CD8-positive, alpha-beta memory T cell (primary cell): Measurements from ENCODE around the gene TRMT1. TPM values are rescaled to one million over a fixed set of nuclear protein-coding genes. Genes with fewer than 3 reads are reported as not detected.

Experiments
- CTCF ChIA-PET: fragments of 350-600 bp; sonication (Branson Sonifier 250); formaldehyde crosslinking; loops from one replicate; lab custom pipeline; 2021; ENCODE audit warnings: antibody characterized with exemption; lab: Charles Lee
- POLR2A ChIA-PET: fragments of 350-600 bp; sonication (Branson Sonifier 250); formaldehyde crosslinking; loops from one replicate; lab custom pipeline; 2021; ENCODE audit warnings: antibody characterized with exemption; lab: Charles Lee
- DNase-seq, 5 donors: peaks; one replicate each; pipeline versions ENCODE4 v3.0.0 to v3.0.0-alpha.2; 2020 to 2022; ENCODE audit warnings: mixed read lengths in 1 of 5
- H3K27ac ChIP-seq: one replicate; pipeline ENCODE4 v1.7.0; 2013; ENCODE audit warnings: low read depth, mild to moderate bottlenecking, low read length, moderate library complexity
- H3K27me3 ChIP-seq: 2 replicates; pipeline ENCODE4 v1.7.0; 2013; ENCODE audit warnings: low read length, mild to moderate bottlenecking; ENCODE audit not compliant: insufficient read depth, poor library complexity, severe bottlenecking
- H3K36me3 ChIP-seq: 2 replicates; pipeline ENCODE4 v1.7.0; 2013; ENCODE audit warnings: mild to moderate bottlenecking, low read length, moderate library complexity; ENCODE audit not compliant: insufficient read depth
- H3K4me1 ChIP-seq: 2 replicates; pipeline ENCODE4 v1.7.0; 2013; ENCODE audit warnings: mild to moderate bottlenecking, low read length, moderate library complexity; ENCODE audit not compliant: insufficient read depth
- H3K4me3 ChIP-seq: 2 replicates; pipeline ENCODE4 v1.7.0; 2013; ENCODE audit warnings: mild to moderate bottlenecking, low read length
- H3K9me3 ChIP-seq: 2 replicates; pipeline ENCODE4 v1.7.0; 2013; ENCODE audit warnings: mild to moderate bottlenecking, low read length
- H3K27ac Mint-ChIP-seq, 8 donors: one replicate each; pipeline ENCODE4 v1.8.0; 2020 to 2021; ENCODE audit warnings: mixed read lengths in 8 of 8, mild to moderate bottlenecking in 6 of 8, inconsistent platforms in 3 of 8, moderate library complexity in 3 of 8
- H3K27me3 Mint-ChIP-seq, 2 donors: one replicate each; pipeline ENCODE4 v1.8.0; 2020 to 2021; ENCODE audit warnings: mixed read lengths in 2 of 2, mild to moderate bottlenecking in 1 of 2, moderate library complexity in 1 of 2
- H3K36me3 Mint-ChIP-seq, 3 donors: one replicate each; pipeline ENCODE4 v1.8.0; 2020 to 2021; ENCODE audit warnings: mixed read lengths in 3 of 3, inconsistent platforms in 1 of 3, mild to moderate bottlenecking in 1 of 3
- H3K4me1 Mint-ChIP-seq, 3 donors: one replicate each; pipeline ENCODE4 v1.8.0; 2020 to 2021; ENCODE audit warnings: mixed read lengths in 3 of 3, inconsistent platforms in 1 of 3, mild to moderate bottlenecking in 1 of 3
- H3K4me3 Mint-ChIP-seq, 7 donors: one replicate each; pipeline ENCODE4 v1.8.0; 2020 to 2021; ENCODE audit warnings: mixed read lengths in 7 of 7, mild to moderate bottlenecking in 6 of 7, moderate library complexity in 4 of 7, inconsistent platforms in 2 of 7
- H3K9me3 Mint-ChIP-seq, 5 donors: one replicate each; pipeline ENCODE4 v1.8.0; 2020 to 2022; ENCODE audit warnings: mixed read lengths in 5 of 5, mild to moderate bottlenecking in 3 of 5, moderate library complexity in 2 of 5, inconsistent platforms in 1 of 5
- polyA plus RNA-seq: library from polyadenylated mRNA; unstranded; fragments of 300-500 nt; fragmentation: Illumina TruSeq; gene quantifications from one replicate; pipeline ENCODE4 v1.2.3, GENCODE V29; 2021
- total RNA-seq, 2 experiments: library from RNA; stranded (reverse); gene quantifications; one replicate each; pipeline ENCODE4 v1.2.3, GENCODE V29; 2021

TRMT1 gene
- total and polyA plus RNA-seq, 3 experiments from 2014 or later, result 18.2 to 138 (median 138) TPM

DNA sequence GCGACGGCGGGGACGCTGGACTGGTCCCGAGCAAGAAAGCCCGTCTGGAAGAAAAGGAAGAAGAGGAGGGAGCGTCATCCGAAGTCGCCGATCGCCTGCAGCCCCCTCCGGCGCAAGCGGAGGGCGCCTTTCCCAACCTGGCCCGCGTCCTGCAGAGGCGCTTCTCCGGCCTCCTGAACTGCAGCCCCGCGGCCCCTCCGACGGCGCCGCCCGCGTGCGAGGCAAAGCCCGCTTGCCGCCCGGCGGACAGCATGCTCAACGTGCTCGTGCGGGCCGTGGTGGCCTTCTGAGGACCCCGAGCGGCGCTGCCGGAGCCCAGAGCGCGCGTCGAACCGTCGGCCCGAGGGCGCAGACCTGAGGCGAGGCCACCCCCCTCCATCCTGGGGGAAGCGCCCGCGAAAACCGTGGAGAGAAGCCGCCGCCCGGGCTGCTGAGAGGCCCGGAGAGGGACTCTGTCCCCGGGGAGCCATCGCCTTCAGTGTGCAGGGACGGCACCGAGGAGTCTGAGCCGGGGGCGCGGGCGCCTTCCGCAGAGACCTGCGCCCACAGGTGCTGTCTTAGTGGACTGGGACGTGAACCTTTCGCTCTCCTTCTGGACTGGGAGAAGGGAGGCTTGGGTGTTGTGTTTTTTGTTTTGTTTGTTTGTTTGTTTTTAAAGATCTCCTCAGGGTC, 37.2 kb upstream of the TRMT1 start:
- H3K4me1 Mint-ChIP-seq, result peaks cover 45 to 64% (median 52%) of the 10 kb centered on the region in 3 donors
- Histone ChIP-seq H3K9me3 (no peaks in the 10 kb centered on the region), H3K4me1 (peaks cover 38% of the 10 kb centered on the region), H3K36me3 (peaks cover 9% of the 10 kb centered on the region), H3K27ac (peak overlapping the region; percentile 99), H3K27me3 (no peaks in the 10 kb centered on the region), H3K4me3 (peak overlapping the region; percentile 76)
- peak overlapping the region; percentile 98 to 100 (median 99) for H3K27ac Mint-ChIP-seq
- POLR2A ChIA-PET, result interaction anchor here (1.0 to 5.3 kb wide), 15 partner anchors 9 to 55 kb away, joined by 3 to 129 read pairs (median 13); partner anchors contain the start of gene NACC1
- peak in 3 of 5 donors; percentile 14 to 54 (median 32) for DNase-seq
- peaks cover 0 to 7% (median 3%) of the 10 kb centered on the region in 5 donors for H3K9me3 Mint-ChIP-seq
- CTCF ChIA-PET, result interaction anchor here (1.8 to 4.6 kb wide), 8 partner anchors 13 to 188 kb away, joined by 5 to 73 read pairs (median 10); partner anchors contain the start of genes NACC1 and TRMT1
- H3K36me3 Mint-ChIP-seq, result peaks cover 10 to 44% (median 11%) of the 10 kb centered on the region in 3 donors
- H3K27me3 Mint-ChIP-seq, result peaks cover 0 to 19% of the 10 kb centered on the region in 2 donors
- H3K4me3 Mint-ChIP-seq, result peak overlapping the region; percentile 94 to 100 (median 99)

- peaks cover 9% of the 10 kb centered on the region for H3K36me3 ChIP-seq
- H3K4me1 ChIP-seq, result peaks cover 36% of the 10 kb centered on the region
- H3K4me3 ChIP-seq, result peak overlapping the region; percentile 76
- POLR2A ChIA-PET, result interaction anchor here (0.5 to 2.2 kb wide), 17 partner anchors 10 to 361 kb away, joined by 3 to 47 read pairs (median 7); partner anchors contain the start of genes JUNB and NACC1
- H3K9me3 Mint-ChIP-seq, result peaks cover 0 to 7% (median 3%) of the 10 kb centered on the region in 5 donors
- H3K4me1 Mint-ChIP-seq, result peaks cover 42 to 62% (median 50%) of the 10 kb centered on the region in 3 donors
- no peaks in the 10 kb centered on the region for H3K9me3 ChIP-seq
- peaks cover 10 to 44% (median 11%) of the 10 kb centered on the region in 3 donors for H3K36me3 Mint-ChIP-seq
- CTCF ChIA-PET, result interaction anchor here (1.0 to 2.0 kb wide), 11 partner anchors 10 to 60 kb away, joined by 3 to 14 read pairs (median 5); partner anchors contain the start of genes NACC1 and TRMT1
- peak overlapping the region; percentile 97 to 100 (median 99) for H3K27ac Mint-ChIP-seq
- H3K4me3 Mint-ChIP-seq, result peak overlapping the region; percentile 94 to 100 (median 99)
- peaks cover 0 to 21% of the 10 kb centered on the region in 2 donors for H3K27me3 Mint-ChIP-seq
- peak; percentile 94 to 98 (median 96) for DNase-seq
- no peaks in the 10 kb centered on the region for H3K27me3 ChIP-seq
- peak overlapping the region; percentile 99 for H3K27ac ChIP-seq
Observed at GRCh38 chr19:13152974-13153568, 36.5 kb upstream of the TRMT1 start.

DNA sequence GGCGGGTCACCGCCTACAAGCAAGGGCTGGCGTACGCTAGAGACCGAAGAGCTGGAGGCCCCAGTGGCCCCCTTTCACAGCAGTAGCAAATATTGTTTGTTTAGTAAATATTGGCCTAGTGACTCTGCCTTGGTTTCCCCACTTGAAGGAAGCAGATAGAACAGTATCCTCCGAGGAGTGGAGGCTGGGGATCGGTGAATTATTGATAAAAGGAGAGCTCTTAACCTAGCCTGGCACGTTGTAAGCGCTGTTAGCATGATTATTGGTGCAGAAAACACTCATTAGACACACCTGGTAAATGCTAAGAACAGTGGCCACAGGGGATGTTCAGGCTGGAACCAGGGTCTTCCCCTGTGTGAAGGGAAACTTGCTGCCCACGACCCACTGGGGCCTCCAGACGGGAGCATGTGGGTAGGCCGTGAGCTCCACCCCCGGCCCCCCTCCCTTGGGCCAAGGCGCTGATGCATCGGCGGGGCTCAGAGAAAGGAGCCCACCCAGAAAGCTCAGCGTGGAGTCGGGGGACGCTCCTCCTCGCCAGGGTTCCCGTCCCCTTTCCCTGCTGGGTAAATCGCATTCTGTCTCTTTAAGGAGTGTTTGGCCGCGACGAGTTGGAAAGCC, 35.9 kb upstream of the TRMT1 start:
- Mint-ChIP-seq H3K4me3 (peak overlapping the region; percentile 94 to 100 (median 99)), H3K36me3 (peaks cover 10 to 44% (median 11%) of the 10 kb centered on the region in 3 donors), H3K9me3 (peaks cover 0 to 7% (median 3%) of the 10 kb centered on the region in 5 donors), H3K27ac (peak overlapping the region; percentile 97 to 100 (median 99)), H3K4me1 (peaks cover 38 to 56% (median 46%) of the 10 kb centered on the region in 3 donors), H3K27me3 (peaks cover 0 to 21% of the 10 kb centered on the region in 2 donors)
- no peaks in the 10 kb centered on the region for H3K27me3 ChIP-seq
- peak overlapping the region; percentile 99 for H3K27ac ChIP-seq
- H3K36me3 ChIP-seq, result peaks cover 9% of the 10 kb centered on the region
- DNase-seq, result no peak
- H3K9me3 ChIP-seq, result no peaks in the 10 kb centered on the region
- ChIA-PET POLR2A (interaction anchor here (0.5 to 2.2 kb wide), 17 partner anchors 10 to 361 kb away, joined by 3 to 47 read pairs (median 7); partner anchors contain the start of genes JUNB and NACC1), CTCF (interaction anchor here (0.9 to 2.0 kb wide), 13 partner anchors 10 to 60 kb away, joined by 3 to 14 read pairs (median 5); partner anchors contain the start of genes NACC1 and TRMT1)
- H3K4me1 ChIP-seq, result peaks cover 30% of the 10 kb centered on the region
- peak overlapping the region; percentile 76 for H3K4me3 ChIP-seq

DNA sequence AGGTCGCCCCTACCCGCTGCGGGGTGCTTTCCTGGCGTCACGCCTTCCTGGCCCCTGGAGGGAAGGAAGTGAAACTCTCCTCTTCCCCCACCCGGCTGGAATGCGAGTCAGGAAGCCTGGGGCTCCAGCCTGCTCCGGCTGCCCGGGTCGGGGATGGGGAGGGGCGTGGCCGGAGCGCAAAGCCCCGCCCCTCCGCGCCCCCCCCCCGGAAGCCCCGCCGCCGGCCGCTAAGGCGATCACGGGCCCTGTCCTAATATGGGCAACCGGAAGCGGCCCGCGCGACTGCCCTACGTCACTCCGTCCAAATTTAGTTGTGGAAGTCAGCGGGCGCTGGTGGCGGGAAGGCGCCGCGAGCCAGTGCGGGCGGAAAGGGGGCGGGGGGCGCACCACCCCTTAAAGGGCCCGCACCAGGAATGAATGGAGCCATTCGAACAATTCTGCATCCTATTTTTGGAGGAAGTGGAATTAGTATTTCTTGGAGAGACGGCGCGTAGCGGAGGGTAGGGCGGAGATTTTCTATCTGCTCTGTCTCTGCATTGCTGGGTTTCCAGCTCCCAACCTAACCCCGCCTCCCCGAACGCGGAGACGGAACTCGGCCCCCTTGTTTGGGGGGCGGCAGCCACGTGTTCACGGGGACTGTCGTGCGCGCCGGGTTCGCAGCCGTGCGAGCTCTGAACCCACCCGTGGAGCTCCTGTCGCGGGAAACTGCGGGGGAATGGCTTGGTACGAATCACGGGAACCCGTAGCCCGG, 35.2 kb upstream of the TRMT1 start:
- Histone ChIP-seq H3K27me3 (no peaks in the 10 kb centered on the region), H3K9me3 (no peaks in the 10 kb centered on the region), H3K27ac (peak overlapping the region; percentile 99), H3K36me3 (peaks cover 9% of the 10 kb centered on the region), H3K4me3 (peak overlapping the region; percentile 94), H3K4me1 (peaks cover 23% of the 10 kb centered on the region)
- H3K27me3 Mint-ChIP-seq, result peaks cover 0 to 21% of the 10 kb centered on the region in 2 donors
- ChIA-PET POLR2A (interaction anchor here (0.8 to 2.2 kb wide), 11 partner anchors 11 to 360 kb away, joined by 3 to 47 read pairs (median 12); partner anchors contain the start of genes JUNB and NACC1), CTCF (interaction anchor here (0.9 to 2.0 kb wide), 13 partner anchors 11 to 61 kb away, joined by 3 to 14 read pairs (median 5); partner anchors contain the start of genes NACC1 and TRMT1)
- H3K9me3 Mint-ChIP-seq, result peaks cover 0 to 7% (median 3%) of the 10 kb centered on the region in 5 donors
- DNase-seq, result peak; percentile 94 to 98 (median 96)
- peak overlapping the region; percentile 94 to 100 (median 99) for H3K4me3 Mint-ChIP-seq
- H3K36me3 Mint-ChIP-seq, result peaks cover 10 to 44% (median 11%) of the 10 kb centered on the region in 3 donors
- H3K4me1 Mint-ChIP-seq, result peaks cover 36 to 53% (median 43%) of the 10 kb centered on the region in 3 donors
- peak overlapping the region; percentile 97 to 100 (median 99) for H3K27ac Mint-ChIP-seq

DNA sequence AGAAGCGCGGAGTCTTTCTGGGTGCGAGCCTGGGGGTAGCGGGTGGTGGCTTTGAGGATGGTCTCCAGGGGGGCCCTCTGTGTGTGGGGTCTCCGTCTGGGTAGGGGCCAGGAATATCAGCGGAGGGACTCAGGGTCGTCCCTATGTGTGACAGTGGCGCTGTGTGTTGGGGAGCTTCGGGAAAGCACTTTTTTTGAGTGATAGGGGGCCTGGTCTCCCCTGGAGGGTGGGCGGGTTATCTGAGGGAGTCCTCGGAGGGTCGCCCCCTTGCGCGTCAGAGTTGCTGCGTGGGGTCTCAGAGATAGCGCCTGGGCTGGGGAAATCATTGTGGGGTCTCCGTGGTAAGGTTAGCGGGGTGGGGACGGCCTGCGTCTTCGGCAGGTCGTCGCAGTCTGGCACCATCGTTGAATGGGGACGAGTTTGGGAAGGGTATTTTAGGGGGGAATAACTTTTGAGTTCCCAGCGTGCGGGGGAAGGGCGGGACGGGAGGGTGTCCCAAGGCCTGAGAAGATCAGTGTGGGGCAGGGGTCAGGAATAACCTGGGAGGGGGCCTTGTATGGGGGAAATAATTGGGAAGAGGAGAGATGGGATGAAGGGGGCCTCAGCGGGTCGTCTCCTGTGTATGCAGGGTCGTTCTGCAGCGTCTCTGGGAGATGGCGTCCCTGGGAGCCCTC, 34.5 kb upstream of the TRMT1 start:
- Mint-ChIP-seq H3K4me3 (peak overlapping the region; percentile 94 to 100 (median 99)), H3K27ac (peak overlapping the region; percentile 95 to 99 (median 98)), H3K9me3 (peaks cover 0 to 7% (median 3%) of the 10 kb centered on the region in 5 donors), H3K36me3 (peaks cover 10 to 44% (median 11%) of the 10 kb centered on the region in 3 donors), H3K27me3 (peaks cover 0 to 20% of the 10 kb centered on the region in 2 donors), H3K4me1 (peaks cover 29 to 48% (median 37%) of the 10 kb centered on the region in 3 donors)
- POLR2A ChIA-PET, result interaction anchor here (0.9 to 2.2 kb wide), 3 partner anchors 17 to 51 kb away, joined by 4 to 13 read pairs (median 8); partner anchors contain the start of gene NACC1
- peak overlapping the region; percentile 91 for H3K27ac ChIP-seq
- no peaks in the 10 kb centered on the region for H3K9me3 ChIP-seq
- CTCF ChIA-PET, result interaction anchor here (0.6 to 2.3 kb wide), 5 partner anchors 12 to 65 kb away, joined by 3 to 8 read pairs (median 5); partner anchors contain the start of gene NACC1
- peaks cover 9% of the 10 kb centered on the region for H3K36me3 ChIP-seq
- DNase-seq, result peak in 3 of 5 donors; percentile 21 to 60 (median 32)
- no peaks in the 10 kb centered on the region for H3K27me3 ChIP-seq
- peak overlapping the region; percentile 94 for H3K4me3 ChIP-seq
- H3K4me1 ChIP-seq, result peaks cover 16% of the 10 kb centered on the region

GRCh38 chr19:13150187-13150930, 33.8 kb upstream of the TRMT1 start, which contains the start of the genes IER2 and STX10:
Gene IER2, plus strand, starts transcription at chr19:13150411. Its CDS starts 2,776 bp downstream, at chr19:13153187.
Gene STX10, minus strand, starts transcription at chr19:13150375. Its CDS starts 202 bp downstream, at chr19:13150173.
- Histone ChIP-seq H3K4me3 (peak within 1 kb of the TSS; percentile 94), H3K36me3 (peaks cover 9% of the 10 kb centered on the region), H3K27ac (peak within 1 kb of the TSS; percentile 91), H3K27me3 (no peaks in the 10 kb centered on the region), H3K4me1 (peaks cover 12% of the 10 kb centered on the region), H3K9me3 (no peaks in the 10 kb centered on the region)
- peak; percentile 90 to 95 (median 91) for DNase-seq
- Mint-ChIP-seq H3K36me3 (peaks cover 10 to 42% (median 11%) of the 10 kb centered on the region in 3 donors), H3K27ac (peak within 1 kb of the TSS; percentile 95 to 99 (median 98)), H3K4me3 (peak within 1 kb of the TSS; percentile 94 to 100 (median 99)), H3K4me1 (peaks cover 26 to 42% (median 32%) of the 10 kb centered on the region in 3 donors), H3K27me3 (peaks cover 0 to 20% of the 10 kb centered on the region in 2 donors), H3K9me3 (peaks cover 0 to 7% (median 3%) of the 10 kb centered on the region in 5 donors)
- ChIA-PET CTCF (interaction anchor here (0.6 to 2.3 kb wide), 15 partner anchors 13 to 174 kb away, joined by 3 to 8 read pairs (median 3); partner anchors contain the start of gene NACC1), POLR2A (interaction anchor here (0.5 to 2.2 kb wide), 8 partner anchors 14 to 62 kb away, joined by 3 to 13 read pairs (median 4); partner anchors contain the start of gene NACC1)
